Tibial nerve (tissue), 4 donors: Measurements from ENCODE around the gene PHACTR1. TPM values are rescaled to one million over a fixed set of nuclear protein-coding genes. Genes with fewer than 3 reads are reported as not detected.

Experiments
- DNase-seq, 2 donors: peaks; one replicate each; pipeline ENCODE4 v3.0.0-alpha.2; 2019; ENCODE audit warnings: low spot score in 2 of 2
- H3K27ac ChIP-seq, 4 donors: fragments of 200-600 bp; sonication (generic) in 3 of 4; one replicate each; pipeline ENCODE4 v1.5.1; 2017 to 2019; ENCODE audit warnings: mild to moderate bottlenecking in 1 of 4
- H3K27me3 ChIP-seq, 2 donors: fragments of 200-600 bp; sonication (generic) in 1 of 2; one replicate each; pipeline versions ENCODE4 v1.5.1 to v1.6.0; 2017 to 2019
- H3K36me3 ChIP-seq, 3 donors: fragments of 200-600 bp; sonication (generic); one replicate each; pipeline ENCODE4 v1.5.1; 2018 to 2019
- H3K4me1 ChIP-seq, 4 donors: fragments of 200-600 bp; sonication (generic) in 3 of 4; one replicate each; pipeline ENCODE4 v1.5.1; 2017 to 2019
- H3K4me3 ChIP-seq, 4 donors: fragments of 200-600 bp; sonication (generic) in 3 of 4; one replicate each; pipeline ENCODE4 v1.5.1; 2017 to 2019; ENCODE audit warnings: mild to moderate bottlenecking in 1 of 4, moderate library complexity in 1 of 4
- H3K9me3 ChIP-seq, 4 donors: fragments of 200-600 bp; sonication (generic) in 3 of 4; one replicate each; pipeline ENCODE4 v1.5.1; 2017 to 2019
- CTCF ChIP-seq, 5 experiments: fragments of 200-600 bp in 3 of 5; fragments of 450-650 bp in 2 of 5; sonication (generic) in 3 of 5; IDR thresholded peaks; one replicate each; pipeline ENCODE4 v1.5.1; 2016 to 2019; ENCODE audit warnings: antibody characterized with exemption in 5 of 5, mild to moderate bottlenecking in 3 of 5, moderate library complexity in 2 of 5
- EP300 ChIP-seq, 2 donors: sonication (generic); formaldehyde crosslinking; IDR thresholded peaks; one replicate each; pipeline ENCODE4 v1.6.1; 2017; ENCODE audit warnings: antibody characterized with exemption in 2 of 2, mild to moderate bottlenecking in 1 of 2
- POLR2A ChIP-seq, 2 donors: fragments of 450-650 bp; IDR thresholded peaks; one replicate each; pipeline ENCODE4 v1.6.1; 2017; ENCODE audit warnings: antibody characterized with exemption in 2 of 2, mild to moderate bottlenecking in 2 of 2, moderate library complexity in 2 of 2
- WGBS, 2 donors: methylation state at CpG; one replicate each; pipeline ENCODE4 v1.1.5; 2018; 5-methylcytosine and 5-hydroxymethylcytosine counted together
- total RNA-seq, 4 donors: library from RNA; depleted of rRNA; stranded (reverse); fragments of >200 nt; gene quantifications; one replicate each; pipeline ENCODE4 v1.1.0, GENCODE V29; 2016

PHACTR1 gene
- total RNA-seq, 4 donors from 2014 or later: 1.5 to 2.7 (median 1.6) TPM

- no peaks in the 10 kb centered on the region for H3K9me3 ChIP-seq
- DNase-seq: no peak
- H3K27ac ChIP-seq: no peak overlapping the region
- 85 to 93% methylated on average over 6 of the region's 6 CpGs for WGBS, 2 donors
- H3K36me3 ChIP-seq: no peaks in the 10 kb centered on the region
- TF ChIP-seq CTCF (IDR thresholded peaks at IDR 0.05): no peak
- H3K4me3 ChIP-seq: no peak overlapping the region
- H3K27me3 ChIP-seq: no peaks in the 10 kb centered on the region
- H3K4me1 ChIP-seq: peaks cover 0 to 10% (median under 1%) of the 10 kb centered on the region in 4 donors
Measured at GRCh38 chr6:13238017-13238416, 521.5 kb downstream of the PHACTR1 start.

- TF ChIP-seq POLR2A (IDR thresholded peaks at IDR 0.05): no peak
- no peak for TF ChIP-seq CTCF (IDR thresholded peaks at IDR 0.05)
- no peak for TF ChIP-seq EP300 (IDR thresholded peaks at IDR 0.05)
- no peak for DNase-seq
- WGBS, 2 donors: 93 to 96% methylated on average over 7 of the region's 7 CpGs
- Histone ChIP-seq H3K27ac (no peak overlapping the region), H3K36me3 (no peaks in the 10 kb centered on the region), H3K4me1 (peaks cover 0 to 10% (median 2%) of the 10 kb centered on the region in 4 donors), H3K4me3 (no peak overlapping the region), H3K9me3 (no peaks in the 10 kb centered on the region), H3K27me3 (no peaks in the 10 kb centered on the region)
Measured at GRCh38 chr6:13238640-13239216, 522.2 kb downstream of the PHACTR1 start.

GRCh38 chr6:13239530-13240455 is 523.2 kb downstream of the PHACTR1 start:
- no peaks in the 10 kb centered on the region for H3K36me3 ChIP-seq
- peaks cover 0 to 10% (median 2%) of the 10 kb centered on the region in 4 donors for H3K4me1 ChIP-seq
- 47 to 50% methylated on average over 9 of the region's 9 CpGs for WGBS, 2 donors
- TF ChIP-seq POLR2A (IDR thresholded peaks at IDR 0.05) (no peak), CTCF (IDR thresholded peaks at IDR 0.05) (no peak), EP300 (IDR thresholded peaks at IDR 0.05) (peak in 1 of 2 donors; percentile 10)
- no peaks in the 10 kb centered on the region for H3K27me3 ChIP-seq
- no peak for DNase-seq
- H3K9me3 ChIP-seq: no peaks in the 10 kb centered on the region
- H3K4me3 ChIP-seq: no peak overlapping the region
- H3K27ac ChIP-seq: peak overlapping the region in 2 of 4 donors; percentile 38 to 71

GRCh38 chr6:13241364-13241763 is 524.8 kb downstream of the PHACTR1 start:
- Histone ChIP-seq H3K9me3 (no peaks in the 10 kb centered on the region), H3K4me3 (no peak overlapping the region), H3K27ac (no peak overlapping the region), H3K4me1 (peaks cover 0 to 10% (median 2%) of the 10 kb centered on the region in 4 donors), H3K36me3 (no peaks in the 10 kb centered on the region), H3K27me3 (no peaks in the 10 kb centered on the region)
- TF ChIP-seq CTCF (IDR thresholded peaks at IDR 0.05) (no peak), POLR2A (IDR thresholded peaks at IDR 0.05) (no peak), EP300 (IDR thresholded peaks at IDR 0.05) (no peak)
- no peak for DNase-seq
- WGBS, 2 donors: 88 to 89% methylated on average over 5 of the region's 5 CpGs

GRCh38 chr6:13242178-13242577 is 525.6 kb downstream of the PHACTR1 start:
- no peaks in the 10 kb centered on the region for H3K9me3 ChIP-seq
- H3K36me3 ChIP-seq: no peaks in the 10 kb centered on the region
- H3K27me3 ChIP-seq: no peaks in the 10 kb centered on the region
- no peak overlapping the region for H3K27ac ChIP-seq
- TF ChIP-seq CTCF (IDR thresholded peaks at IDR 0.05): no peak
- TF ChIP-seq POLR2A (IDR thresholded peaks at IDR 0.05): no peak
- no peak for TF ChIP-seq EP300 (IDR thresholded peaks at IDR 0.05)
- H3K4me3 ChIP-seq: no peak overlapping the region
- DNase-seq: no peak
- whole genome bisulfite sequencing, 2 donors: 88 to 92% methylated on average over 3 of the region's 3 CpGs
- peaks cover 0 to 10% (median 2%) of the 10 kb centered on the region in 4 donors for H3K4me1 ChIP-seq
